ENCODE data around the gene SORCS2. TPM values are rescaled to one million over a fixed set of nuclear protein-coding genes. Genes with fewer than 3 reads are reported as not detected.
A peak's percentile ranks its signal among the peaks of the same experiment; 100 is the strongest.

Gene SORCS2
- total RNA-seq, 1 experiment from 2014 or later, result 0.06 TPM

DNA sequence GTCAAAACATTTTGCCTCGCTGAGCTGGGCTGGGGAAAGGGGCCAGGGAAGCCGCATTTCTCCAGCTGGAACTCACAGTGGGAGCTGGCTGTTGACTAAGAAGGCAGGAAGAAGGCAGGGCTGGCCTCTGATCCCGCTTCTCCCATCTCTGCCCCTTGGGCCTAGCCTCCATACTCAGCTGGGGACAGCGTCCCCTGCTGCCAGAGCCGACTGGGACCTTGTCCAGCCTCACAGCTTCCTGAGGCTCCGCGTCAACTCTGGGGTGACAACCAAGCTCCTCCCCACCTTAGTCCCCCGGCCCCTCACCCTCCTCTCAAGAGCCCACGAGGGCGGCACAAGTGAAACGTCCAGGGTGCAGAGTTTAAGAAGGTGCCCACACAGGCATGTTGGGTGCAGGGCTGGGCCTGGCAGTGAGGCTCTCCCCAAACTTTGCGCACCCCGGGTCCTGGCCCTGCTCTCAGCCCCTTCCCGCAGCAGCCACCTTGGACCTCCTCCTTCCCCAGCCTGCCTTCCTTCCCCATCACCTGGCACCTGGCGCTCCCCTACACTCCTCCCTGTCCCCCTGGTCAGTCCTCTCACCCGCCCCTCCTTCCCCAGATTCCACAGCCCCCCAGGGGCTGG, 141.6 kb downstream of the SORCS2 start:
- intact Hi-C loops (cut with micrococcal nuclease; ENCODE audit: unreplicated experiment), result no loop called here
- Histone ChIP-seq H3K27ac (ENCODE audit: low read depth, low read length, poor library complexity, severe bottlenecking) (no peak overlapping the region), H3K4me3 (ENCODE audit: low read depth, low read length, poor library complexity, severe bottlenecking) (no peak overlapping the region), H3K36me3 (ENCODE audit: insufficient read depth, low read length, poor library complexity, severe bottlenecking) (no peaks in the 10 kb centered on the region), H3K27me3 (replicated peaks; ENCODE audit: insufficient read depth, low read depth, low read length, poor library complexity) (no peaks in the 10 kb centered on the region), H3K9me3 (ENCODE audit: low read depth, low read length, poor library complexity, severe bottlenecking) (no peaks in the 10 kb centered on the region), H3K4me1 (ENCODE audit: insufficient read depth, low read length, poor library complexity, severe bottlenecking) (no peaks in the 10 kb centered on the region)
- no TSS peak for BruUV-seq (replicated peaks)
- CTCF ChIA-PET, result no interaction called here
- DNase-seq (ENCODE audit: low spot score), result no peak
- TF ChIP-seq EZH2 (IDR thresholded peaks at IDR 0.05; ENCODE audit: borderline replicate concordance, low read depth, low read length, poor library complexity, severe bottlenecking), result no peak
- TF ChIP-seq, protein P1, sequence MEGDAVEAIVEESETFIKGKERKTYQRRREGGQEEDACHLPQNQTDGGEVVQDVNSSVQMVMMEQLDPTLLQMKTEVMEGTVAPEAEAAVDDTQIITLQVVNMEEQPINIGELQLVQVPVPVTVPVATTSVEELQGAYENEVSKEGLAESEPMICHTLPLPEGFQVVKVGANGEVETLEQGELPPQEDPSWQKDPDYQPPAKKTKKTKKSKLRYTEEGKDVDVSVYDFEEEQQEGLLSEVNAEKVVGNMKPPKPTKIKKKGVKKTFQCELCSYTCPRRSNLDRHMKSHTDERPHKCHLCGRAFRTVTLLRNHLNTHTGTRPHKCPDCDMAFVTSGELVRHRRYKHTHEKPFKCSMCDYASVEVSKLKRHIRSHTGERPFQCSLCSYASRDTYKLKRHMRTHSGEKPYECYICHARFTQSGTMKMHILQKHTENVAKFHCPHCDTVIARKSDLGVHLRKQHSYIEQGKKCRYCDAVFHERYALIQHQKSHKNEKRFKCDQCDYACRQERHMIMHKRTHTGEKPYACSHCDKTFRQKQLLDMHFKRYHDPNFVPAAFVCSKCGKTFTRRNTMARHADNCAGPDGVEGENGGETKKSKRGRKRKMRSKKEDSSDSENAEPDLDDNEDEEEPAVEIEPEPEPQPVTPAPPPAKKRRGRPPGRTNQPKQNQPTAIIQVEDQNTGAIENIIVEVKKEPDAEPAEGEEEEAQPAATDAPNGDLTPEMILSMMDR (conservative IDR thresholded peaks at IDR 0.05; ENCODE audit: low read depth, low read length), result no peak
- POLR2A ChIA-PET (ENCODE audit: low non-redundant PET), result no interaction called here

DNA sequence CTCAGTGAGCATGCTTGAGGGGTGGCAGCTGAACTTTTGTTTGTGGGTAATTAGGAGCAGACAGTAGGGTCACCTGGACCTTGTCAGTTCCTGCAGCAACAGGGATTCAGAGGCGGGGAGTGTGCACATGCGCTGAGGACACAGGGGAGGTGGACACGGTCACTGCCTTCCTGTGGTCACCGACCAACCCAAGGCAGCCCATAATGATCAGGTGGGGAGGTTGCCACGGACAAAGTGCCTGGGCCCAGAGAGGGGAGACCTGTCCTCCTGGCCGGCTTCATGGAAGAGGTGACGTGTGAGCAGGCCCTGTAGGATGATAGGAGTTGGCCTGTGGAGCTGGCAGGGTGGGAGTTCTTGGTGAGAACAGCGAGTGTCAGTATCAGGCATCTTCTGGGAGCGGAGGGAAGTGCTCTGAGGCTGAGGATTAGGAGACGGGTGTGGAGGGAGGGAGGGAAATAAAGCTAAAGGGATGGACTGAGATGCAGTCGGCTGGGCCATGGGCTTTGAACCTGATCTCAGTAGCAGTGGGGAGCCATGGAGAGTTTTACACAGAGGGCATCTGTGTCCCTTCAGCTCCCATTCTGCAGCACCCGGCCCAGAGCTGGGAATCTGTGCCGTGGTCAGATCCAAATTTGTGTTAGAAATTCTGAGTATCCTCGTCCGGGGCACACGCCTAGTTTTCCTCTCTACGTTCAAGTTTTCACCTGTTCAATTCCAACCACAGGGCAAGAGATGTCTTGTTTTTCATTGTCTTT, 142.4 kb downstream of the SORCS2 start:
- intact Hi-C loops (cut with micrococcal nuclease; ENCODE audit: unreplicated experiment), result loop anchor here (5.0 kb wide), 1 partner anchor 142 kb away; the partner anchor contains the start of gene SORCS2

DNA sequence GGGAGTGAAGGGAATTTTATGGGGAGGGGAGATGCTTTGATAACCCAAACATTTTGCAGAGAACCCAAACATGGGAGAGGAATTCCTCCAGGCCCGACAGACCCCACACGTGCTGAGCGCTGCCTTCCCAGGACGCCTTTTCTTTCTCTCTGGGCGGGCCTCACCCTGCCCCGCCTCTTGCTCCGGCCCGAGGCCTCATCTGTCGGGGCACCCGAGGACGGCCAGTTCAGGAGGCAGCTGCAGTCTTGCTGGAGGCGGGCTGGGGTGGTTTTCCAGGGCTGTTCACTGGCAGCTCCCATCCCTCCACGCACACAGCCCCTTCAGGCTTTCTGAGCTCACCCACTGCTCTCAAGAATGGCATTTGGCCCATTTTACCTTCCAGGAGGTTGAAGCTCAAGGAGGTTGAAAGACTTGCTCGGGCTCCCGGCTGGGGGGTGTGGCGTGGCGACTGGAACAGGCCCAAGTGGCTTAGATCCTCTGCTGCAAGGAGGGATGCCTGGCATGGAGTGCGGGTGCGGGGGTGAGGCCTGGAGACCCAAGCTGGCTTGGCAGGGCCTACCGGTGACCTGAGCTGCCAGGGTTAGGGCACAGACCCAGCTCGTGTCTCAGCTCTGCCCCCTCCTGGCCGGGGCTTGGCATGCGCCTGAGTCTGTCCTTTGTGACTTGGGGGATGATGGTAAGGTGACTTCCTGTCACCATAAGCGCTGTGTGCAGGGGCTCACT, 143.2 kb downstream of the SORCS2 start:
- no peaks in the 10 kb centered on the region for H3K4me1 ChIP-seq (ENCODE audit: insufficient read depth, low read length, poor library complexity, severe bottlenecking)
- no peaks in the 10 kb centered on the region for H3K36me3 ChIP-seq (ENCODE audit: insufficient read depth, low read length, poor library complexity, severe bottlenecking)
- intact Hi-C loops (cut with micrococcal nuclease; ENCODE audit: unreplicated experiment), result loop anchor here (5.0 kb wide), 1 partner anchor 143 kb away; the partner anchor contains the start of gene SORCS2
- no TSS peak for BruUV-seq (replicated peaks)
- no peaks in the 10 kb centered on the region for H3K27me3 ChIP-seq (replicated peaks; ENCODE audit: insufficient read depth, low read depth, low read length, poor library complexity)
- POLR2A ChIA-PET (ENCODE audit: low non-redundant PET), result interaction anchor here (0.5 kb wide), 1 partner anchor 293 kb away, joined by 6 read pairs; no protein-coding TSS in a partner anchor
- TF ChIP-seq, protein P1 (conservative IDR thresholded peaks at IDR 0.05; ENCODE audit: low read depth, low read length), result peak; percentile 74
- TF ChIP-seq EZH2 (IDR thresholded peaks at IDR 0.05; ENCODE audit: borderline replicate concordance, low read depth, low read length, poor library complexity, severe bottlenecking), result no peak
- no peak overlapping the region for H3K4me3 ChIP-seq (ENCODE audit: low read depth, low read length, poor library complexity, severe bottlenecking)
- CTCF ChIA-PET, result interaction anchor here (0.6 to 1.0 kb wide), 3 partner anchors 97 to 144 kb away, joined by 4 read pairs; no protein-coding TSS in a partner anchor
- no peaks in the 10 kb centered on the region for H3K9me3 ChIP-seq (ENCODE audit: low read depth, low read length, poor library complexity, severe bottlenecking)
- no peak overlapping the region for H3K27ac ChIP-seq (ENCODE audit: low read depth, low read length, poor library complexity, severe bottlenecking)
- DNase-seq (ENCODE audit: low spot score), result peak; percentile 52

More for the DNA sequence above, 142.4 kb downstream of the SORCS2 start:
- Histone ChIP-seq H3K27ac (ENCODE audit: low read depth, low read length, poor library complexity, severe bottlenecking) (no peak overlapping the region), H3K4me3 (ENCODE audit: low read depth, low read length, poor library complexity, severe bottlenecking) (no peak overlapping the region), H3K4me1 (ENCODE audit: insufficient read depth, low read length, poor library complexity, severe bottlenecking) (no peaks in the 10 kb centered on the region), H3K36me3 (ENCODE audit: insufficient read depth, low read length, poor library complexity, severe bottlenecking) (no peaks in the 10 kb centered on the region), H3K9me3 (ENCODE audit: low read depth, low read length, poor library complexity, severe bottlenecking) (no peaks in the 10 kb centered on the region), H3K27me3 (replicated peaks; ENCODE audit: insufficient read depth, low read depth, low read length, poor library complexity) (no peaks in the 10 kb centered on the region)
- BruUV-seq (replicated peaks), result no TSS peak
- no peak for DNase-seq (ENCODE audit: low spot score)
- POLR2A ChIA-PET (ENCODE audit: low non-redundant PET), result interaction anchor here (0.5 kb wide), 1 partner anchor 294 kb away, joined by 6 read pairs; no protein-coding TSS in a partner anchor
- CTCF ChIA-PET, result interaction anchor here (1.0 kb wide), 1 partner anchor 129 kb away, joined by 4 read pairs; no protein-coding TSS in a partner anchor
- TF ChIP-seq, protein P1 (conservative IDR thresholded peaks at IDR 0.05; ENCODE audit: low read depth, low read length), result no peak
- no peak for TF ChIP-seq EZH2 (IDR thresholded peaks at IDR 0.05; ENCODE audit: borderline replicate concordance, low read depth, low read length, poor library complexity, severe bottlenecking)

All from A673 (cell line).